ENCODE measurements around the gene PRR18.

PRR18 gene

DNA sequence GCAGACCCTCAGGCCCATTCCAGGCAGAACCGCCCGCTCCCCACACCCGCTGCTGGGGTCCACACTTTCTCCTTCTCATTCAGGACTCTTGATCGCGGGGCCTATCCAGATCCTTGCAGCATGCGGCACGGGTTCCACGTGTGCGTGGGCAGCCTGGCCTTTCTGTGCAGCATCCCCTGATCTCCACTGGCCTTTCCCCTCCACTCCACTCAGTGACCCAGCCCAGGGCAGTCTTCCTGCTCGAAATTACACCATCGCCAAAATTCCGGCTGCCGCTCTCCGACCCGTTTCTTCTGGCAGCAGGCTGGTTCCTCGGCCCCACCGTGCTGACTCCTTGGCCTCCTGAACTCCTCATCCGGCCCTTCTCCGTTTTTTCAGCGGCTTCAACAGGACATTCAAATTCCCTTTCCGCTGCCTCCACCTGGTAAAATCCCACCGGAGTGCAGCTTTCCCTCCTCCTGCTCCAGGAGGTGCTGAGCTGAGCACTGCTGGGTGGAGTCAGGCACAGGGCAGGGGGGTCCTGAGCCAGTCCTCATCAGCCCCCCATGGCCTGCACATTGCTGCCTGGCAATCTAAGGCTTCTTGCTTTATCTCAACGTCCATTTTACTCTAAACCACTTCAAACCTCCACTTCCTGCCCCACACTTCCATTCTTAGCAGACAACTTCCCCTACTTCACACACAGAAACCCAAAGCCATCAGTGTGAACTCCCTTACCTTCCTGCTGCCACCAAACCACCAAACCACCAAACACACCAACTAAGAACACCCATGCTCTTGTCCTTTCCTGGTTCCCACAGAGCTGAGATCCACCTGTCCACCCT is 25.2 kb upstream of the PRR18 start:
- DNase-seq = peak; percentile 23

DNA sequence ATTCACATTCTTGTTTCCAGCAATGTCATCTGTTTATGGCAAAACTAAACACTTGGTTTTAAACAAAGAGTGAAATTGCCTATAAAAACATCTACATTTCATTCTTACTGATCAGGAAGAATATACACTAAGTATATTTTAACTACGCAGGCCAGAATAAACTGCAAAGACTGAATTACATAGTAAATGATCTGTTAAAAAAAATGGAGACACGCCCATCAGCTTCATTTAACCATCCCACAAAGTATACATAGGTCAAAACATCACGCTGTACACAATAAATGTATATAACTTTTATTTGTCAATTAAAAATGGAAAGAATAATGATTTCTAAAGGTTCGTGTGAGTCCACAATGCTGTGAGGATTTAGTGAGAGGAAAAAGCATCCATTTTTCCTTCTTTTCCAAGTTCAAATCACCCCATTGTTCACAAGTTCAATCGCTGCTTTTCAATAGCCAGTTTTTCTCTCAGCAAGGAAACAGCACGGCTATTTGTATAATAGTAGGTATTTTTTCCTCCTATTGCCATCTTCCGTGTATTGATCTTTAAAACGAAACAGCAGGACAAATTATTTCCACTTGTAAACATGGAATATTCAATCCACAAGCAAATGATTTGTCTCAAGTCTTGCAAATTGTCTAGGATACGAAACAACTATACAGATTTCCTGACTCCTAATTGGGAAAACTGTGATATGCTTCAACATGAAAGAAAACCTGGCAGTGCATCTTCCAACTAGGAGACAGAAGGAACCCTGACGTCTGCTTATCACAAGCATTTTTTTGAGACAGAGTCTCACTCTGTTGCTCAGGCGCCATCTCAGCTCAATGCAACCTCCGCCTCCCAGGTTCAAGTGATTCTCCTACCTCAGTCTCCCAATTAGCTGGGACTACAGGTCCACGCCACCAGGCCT is 23.6 kb upstream of the PRR18 start:
- DNase-seq = no peak

DNA sequence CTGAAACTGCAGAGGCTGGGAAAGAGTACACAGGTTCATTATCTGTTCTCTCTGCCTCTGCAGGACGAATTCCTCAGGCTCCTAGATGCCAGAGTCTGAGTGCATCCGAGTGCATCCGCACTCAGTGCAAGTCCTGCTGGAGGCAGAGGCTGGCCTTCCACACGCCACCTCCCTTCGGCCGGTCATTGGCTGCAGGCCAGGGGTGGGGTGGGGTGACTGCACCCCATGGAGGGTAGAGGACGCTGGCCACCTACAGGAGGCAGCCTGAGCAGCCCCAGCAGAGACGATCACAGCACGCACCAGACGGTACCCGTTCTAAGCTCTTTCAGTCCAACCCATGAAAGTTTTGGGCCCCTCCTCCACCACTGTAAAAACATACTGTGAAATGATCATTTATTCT is 22.4 kb upstream of the PRR18 start:
- no peak for DNase-seq

GRCh38 chr6:166325383-166326042 is 17.3 kb upstream of the PRR18 start:
- DNase-seq = no peak

DNA sequence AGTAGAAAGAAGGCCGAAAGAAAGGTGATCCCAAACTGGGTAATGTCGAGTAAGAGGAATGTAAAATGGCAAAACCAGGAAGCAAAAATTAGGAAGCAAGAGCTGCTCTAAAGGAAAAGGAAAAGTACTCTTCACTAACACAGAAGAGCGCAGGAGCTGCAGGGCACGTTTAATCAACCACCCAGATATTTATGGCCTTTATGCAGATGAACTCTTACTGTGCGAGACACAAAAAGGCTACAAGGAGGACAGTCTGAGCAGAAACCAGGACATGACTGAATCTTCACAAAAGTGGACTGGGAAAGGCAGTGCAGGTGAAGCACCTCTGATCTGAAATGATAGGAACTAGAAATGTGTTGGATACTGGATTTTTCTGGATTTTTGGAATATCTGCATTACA is 15.2 kb upstream of the PRR18 start:
- DNase-seq = no peak

DNA sequence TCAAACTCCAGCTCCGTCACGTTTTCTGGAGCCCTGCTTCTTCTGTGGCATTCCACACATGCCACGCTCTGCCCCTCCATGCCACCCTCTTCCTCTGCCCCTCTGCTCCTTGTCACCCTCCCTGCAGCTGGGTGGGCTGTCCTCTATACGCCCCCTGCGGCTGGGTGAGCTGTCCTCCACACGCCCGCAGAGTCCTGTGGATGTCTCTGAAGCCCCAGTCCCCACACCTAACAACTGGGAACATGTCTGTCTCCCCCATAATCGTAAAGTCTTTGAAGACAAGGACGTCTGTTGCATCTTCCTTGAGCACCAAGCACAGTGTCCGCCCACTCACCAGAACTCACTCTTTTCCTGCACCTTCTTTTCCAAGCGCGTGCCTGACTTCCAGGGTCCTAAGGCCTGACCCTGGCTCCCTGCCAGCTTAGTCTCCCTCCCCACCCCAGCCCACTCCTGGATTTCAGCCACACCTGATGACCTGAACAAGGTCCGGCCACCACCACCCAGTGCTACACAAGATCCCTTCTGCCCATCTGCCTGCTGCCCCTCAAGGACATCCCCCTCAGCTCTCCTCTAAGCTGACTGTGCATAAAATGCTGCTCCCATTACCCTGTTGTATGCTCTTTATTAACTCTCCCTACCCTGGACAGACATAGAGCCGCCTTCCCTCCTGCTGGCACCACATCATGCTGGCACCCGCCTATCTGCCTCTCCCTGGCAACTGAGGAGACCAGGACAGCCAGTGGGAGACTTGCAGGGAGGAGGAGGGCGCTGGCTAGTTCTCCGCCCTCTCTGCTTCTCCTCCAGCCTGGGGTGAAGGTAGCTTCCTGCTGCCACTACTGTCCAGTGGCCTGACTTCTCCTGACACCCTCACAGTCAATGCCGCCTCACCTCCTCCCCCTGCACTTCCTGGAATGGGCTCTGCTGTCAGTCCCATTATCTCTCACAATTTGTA is 10.7 kb upstream of the PRR18 start:
- DNase-seq = no peak

DNA sequence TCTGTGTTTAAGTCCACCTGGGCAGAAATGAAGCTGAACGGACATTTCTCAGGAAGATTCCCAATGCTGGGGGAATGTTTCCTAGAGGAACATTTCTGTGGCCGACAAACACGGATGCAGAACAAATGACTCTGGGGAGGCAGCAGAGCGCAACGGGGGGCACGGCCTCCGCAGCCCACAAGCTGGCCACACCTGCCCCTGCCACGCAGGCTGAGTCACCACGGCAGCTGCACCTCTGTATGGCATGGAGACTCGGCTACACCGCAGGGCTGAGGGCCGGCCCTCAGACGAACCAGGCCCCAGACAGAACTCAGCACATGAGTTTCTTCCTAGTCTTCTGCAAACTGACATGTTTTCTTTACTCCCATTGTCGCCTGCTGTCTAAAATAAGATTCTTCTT is 10.0 kb upstream of the PRR18 start:
- no peak for DNase-seq

DNA sequence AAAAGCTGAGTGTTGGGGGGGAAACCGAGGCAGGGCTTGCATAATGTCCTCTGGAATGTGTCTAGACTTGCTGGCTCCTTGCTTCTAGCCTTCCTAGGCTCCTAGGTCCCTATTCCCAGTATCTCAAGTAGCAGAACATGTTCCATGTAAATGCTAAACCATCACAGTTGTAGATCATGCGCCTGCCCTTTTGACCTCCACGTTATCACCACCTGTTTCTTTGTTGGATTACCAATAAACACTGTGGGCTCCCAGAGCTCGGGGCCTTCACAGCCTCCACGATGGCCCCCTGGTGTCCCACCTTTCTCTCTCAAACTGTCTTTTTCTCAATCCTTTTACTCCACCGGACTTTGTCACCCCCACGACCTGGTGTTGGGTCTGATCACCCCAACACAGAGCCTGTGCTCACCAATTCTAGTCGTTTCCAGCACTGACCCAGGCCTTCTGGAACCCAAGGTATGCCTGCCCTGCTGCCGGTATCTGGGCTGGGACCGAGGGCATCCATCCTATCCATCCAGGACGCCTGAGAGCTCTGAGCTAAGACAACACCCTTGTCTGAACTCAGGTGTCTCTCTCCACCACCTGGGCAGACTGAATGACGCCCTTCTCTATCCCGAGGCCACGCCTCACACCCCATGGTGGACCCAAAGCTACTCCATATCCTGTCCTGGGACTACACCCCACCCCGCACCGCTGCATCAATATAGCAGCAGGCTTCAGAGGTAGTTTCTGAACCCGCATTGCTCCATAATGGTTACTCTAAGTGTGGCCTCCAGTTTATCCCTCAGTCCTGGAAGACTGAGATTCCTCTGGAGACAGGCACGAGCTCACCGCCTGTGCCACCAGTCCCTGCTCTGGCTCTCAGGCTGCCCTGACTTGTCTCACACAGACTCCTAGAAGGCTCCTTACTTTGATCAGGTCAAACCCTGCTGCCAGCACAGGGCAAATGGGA is 9.3 kb upstream of the PRR18 start:
- DNase-seq = no peak

DNA sequence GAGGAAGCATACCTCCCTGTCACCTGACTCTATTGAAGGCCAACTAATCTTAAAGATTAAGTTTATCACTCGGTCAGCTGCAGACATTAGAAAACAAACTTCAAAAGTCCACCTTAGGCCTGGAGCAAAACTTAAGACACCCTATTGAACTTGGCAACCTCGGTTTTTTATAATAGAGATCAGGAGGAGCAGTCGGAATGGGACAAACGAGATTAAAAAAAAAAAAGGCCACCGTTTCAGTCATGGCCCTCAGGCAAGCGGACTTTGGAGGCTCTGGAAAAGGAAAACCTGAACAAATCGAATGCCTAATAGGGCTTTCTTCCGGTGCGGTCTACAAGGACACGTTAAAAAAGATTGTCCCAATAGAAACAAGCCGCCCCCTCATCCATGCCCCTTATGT is 7.2 kb upstream of the PRR18 start:
- no peak for DNase-seq

DNA sequence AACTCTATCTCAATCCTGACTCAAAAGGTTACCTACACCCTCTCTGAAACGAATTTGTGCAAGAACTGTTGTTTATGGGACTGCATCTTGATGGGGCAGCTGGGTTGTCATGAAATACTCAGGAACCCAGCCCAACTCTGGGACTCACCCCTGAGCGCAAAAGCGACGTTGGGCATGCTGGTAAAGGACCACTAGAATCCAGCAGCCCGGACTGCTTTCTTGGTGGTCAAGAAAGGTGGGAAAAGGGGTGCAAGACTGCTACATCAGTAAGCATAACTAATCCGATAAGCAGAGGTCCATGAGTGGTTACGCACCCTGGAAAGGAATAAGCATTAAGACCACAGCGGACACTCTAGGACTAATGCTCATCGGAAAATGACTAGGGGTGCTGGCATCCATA is 6.3 kb upstream of the PRR18 start:
- no peak for DNase-seq

GRCh38 chr6:166313255-166314070 is 5.3 kb upstream of the PRR18 start:
- peak; percentile 55 for DNase-seq

GRCh38 chr6:166312832-166313231 is 4.6 kb upstream of the PRR18 start:
- no peak for DNase-seq

- no peak for DNase-seq
Measured at GRCh38 chr6:166310634-166311033, 2.4 kb upstream of the PRR18 start.

GRCh38 chr6:166309977-166310376 is 1.8 kb upstream of the PRR18 start:
- DNase-seq = no peak

DNA sequence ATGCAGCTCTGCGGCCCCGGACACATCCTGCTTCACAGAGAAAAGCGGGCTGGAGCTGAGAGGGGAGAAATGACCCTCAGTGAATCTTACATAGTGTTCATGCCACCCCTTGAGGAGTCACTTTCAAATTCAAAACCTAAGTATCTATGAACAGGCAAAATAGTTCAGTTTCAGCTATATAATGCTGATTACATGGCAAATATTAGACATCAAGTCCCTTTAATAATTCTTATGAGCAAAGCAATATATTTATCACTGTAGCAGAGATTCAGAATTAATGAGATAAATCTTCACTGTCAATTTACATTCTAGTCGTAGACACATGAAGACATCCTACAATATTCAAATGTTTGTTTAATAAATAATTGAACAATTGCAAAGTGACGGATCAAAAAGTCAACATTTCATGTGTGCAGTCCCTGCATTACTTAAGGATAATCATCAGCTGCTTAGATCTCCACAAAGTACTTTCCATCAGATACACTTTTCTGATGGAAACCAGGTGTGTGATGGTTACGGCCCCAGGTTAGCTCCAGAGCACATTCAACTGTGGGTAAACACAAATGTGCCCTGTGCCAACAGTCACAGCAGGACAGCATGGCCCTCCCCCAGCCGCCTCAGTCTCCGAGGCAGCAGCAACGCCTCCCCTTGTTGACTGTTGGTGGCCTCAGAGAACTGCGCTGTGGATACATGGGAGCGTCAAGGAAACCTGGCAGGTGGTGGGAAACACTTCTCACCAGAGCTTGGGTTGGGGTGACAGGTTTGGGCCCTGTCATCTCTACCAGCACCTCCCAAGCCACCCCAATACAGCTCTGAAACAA is 787 bp upstream of the PRR18 start:
- DNase-seq = no peak

- no peak for DNase-seq
Measured at GRCh38 chr6:166307082-166308032, 835 bp downstream of the PRR18 start.

DNA sequence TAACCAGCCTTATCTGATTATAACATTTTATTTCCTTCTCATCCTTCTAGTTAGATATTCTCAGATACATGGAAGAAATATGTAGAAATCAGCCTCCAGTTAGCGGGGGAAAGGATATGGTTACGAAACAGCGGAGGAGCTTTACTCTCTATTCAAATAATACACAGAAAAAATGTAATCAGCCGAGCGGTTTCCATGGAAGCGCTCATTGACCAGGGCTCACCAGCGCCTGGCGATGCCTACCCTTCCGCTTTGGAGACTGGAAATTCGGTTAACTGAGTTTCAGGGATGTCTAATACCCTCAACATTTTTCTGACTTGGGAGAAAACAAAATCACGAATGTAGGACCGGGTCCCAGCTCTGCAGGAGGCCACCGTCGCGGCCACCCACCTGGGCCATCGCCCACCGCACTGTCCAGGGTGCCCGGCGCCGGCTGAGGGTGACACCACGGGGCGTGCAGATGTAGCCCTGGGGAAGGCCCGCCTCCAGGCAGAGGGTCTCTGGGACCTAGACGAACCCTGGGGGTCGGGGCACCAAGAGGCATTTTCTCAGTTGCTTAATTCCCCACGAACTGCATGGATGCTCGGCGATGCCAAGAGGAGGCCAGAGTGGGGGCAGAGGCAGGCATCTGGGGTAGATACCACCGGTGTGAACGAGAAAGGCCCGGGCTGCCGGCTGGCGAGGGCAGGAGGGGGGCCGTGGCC is 1.7 kb downstream of the PRR18 start:
- DNase-seq = no peak
